HG02798 (cell line): ENCODE measurements around the gene SLC35B2.

ENCODE experiments used
- ATAC-seq: cut with Tn5 transposase; IDR thresholded peaks from one replicate; pipeline ENCODE4 v1.9.1; 2021; ENCODE audit warnings: mild to moderate bottlenecking; ENCODE audit not compliant: unreplicated experiment, poor library complexity

SLC35B2 gene

GRCh38 chr6:44257025-44257752 is at the start of gene SLC35B2:
Gene SLC35B2, minus strand, starts transcription at chr6:44257528. Its CDS starts 118 bp downstream, at chr6:44257410.
- peak; percentile 59 for ATAC-seq

DNA sequence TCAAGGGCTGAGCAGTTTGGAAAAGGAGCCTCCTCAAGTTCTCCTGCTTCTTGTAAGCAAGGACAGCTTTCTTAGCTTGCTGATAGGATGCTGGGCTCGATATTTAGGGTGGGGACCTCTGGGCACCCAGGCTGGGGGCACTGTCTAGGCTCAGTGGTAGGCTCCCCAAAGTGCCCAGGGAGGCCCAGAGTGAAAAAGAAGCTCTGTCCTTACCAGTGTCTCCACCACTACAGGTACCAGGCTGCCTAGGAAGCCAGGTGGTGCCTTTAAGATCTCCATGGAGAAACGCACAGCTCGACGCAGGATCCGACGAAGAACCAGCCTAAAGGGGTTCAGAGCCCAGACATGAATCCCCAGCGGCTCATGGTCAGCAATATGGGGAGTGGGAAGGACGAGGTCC is 49.4 kb upstream of the SLC35B2 start:
- ATAC-seq = no peak

DNA sequence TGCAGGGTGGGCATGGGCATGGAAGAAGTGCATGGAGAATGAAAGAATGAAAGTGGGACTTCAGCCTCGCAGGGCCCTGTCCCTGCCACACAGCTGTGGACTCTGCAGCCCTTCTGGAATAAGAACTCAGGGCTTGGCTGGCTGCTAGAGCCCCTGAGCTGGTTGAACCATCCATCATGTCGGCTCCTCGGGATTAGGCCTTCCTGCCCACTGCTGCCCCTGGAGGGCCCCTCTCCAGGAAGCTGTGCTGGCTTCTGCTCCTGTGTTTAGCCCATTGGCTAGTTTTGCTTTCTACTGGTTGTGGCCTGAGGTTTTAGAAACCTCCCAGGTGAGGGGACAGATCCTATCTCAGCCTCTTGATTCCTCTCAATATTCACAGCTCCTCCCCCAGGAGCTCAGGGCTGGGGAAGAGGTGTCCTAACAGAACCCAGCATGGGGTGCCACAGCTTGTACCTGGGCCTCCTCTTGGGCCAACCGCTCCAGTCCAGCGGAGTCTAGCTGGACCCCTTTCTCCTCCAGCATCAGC is 47.9 kb upstream of the SLC35B2 start:
- no peak for ATAC-seq

DNA sequence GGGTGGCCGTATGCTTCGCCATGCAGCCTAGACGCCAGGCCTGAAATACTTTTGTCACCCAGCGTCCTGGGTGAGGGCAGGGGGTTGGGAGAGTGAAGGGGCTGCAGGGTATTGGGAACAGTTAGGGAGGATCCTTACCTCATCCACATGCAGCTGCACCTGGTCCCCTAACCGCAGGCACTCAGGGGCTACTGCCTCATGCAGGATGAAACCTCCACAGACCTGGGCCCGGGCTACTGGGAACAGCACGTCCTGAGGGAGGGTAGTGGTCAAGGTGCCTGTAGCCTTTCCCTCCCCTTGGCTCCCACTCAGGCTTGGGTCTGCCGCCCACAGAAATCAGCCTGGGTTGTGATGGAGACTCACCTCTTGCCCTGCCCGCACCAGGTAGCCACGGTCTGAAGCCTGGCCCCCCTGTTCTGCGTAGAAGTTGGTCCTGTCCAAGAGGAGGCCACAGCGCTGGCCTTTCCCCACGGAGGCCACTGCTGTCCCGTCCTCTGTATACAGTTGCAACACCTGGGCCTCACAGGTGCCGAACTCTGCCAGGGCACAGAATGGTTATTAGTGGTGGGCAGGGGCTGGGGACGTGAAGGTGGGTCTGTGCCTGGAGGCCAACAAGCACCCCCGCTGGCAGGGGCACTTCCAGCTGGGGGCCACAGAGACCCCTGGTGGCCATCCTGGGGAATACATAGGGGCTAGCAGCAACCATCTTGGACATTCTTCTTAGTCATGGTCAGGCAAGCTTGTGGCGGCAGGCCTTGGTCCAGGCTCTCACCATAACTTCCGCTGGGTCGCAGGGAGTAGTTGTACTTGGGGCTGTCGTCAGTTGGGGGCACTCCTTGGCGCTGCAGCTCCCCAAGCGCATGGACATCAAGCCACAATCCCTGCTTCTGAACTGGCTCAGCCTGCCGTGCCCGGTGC is 47.2 kb upstream of the SLC35B2 start:
- peak; percentile 45 for ATAC-seq

DNA sequence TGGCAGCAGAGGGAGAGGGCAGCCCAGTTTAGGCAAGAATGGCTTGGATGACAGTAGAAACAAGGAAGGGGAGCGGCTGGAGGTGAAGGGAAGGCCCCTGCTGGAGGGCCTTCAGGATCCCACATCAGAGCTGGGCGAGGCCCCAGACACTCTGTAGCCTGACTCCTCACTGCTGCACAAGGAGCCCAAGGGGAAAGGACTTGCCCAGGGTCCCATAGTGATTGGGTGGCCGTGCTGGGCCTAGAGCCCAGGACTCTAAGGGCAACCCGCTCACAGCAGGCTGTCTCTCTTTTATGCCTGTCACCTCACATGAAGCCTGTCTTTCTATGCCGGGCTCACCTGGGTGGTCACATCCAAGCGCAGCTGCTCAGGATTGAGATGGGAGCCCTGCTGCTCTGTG is 46.5 kb upstream of the SLC35B2 start:
- ATAC-seq = no peak

- ATAC-seq = no peak
Observed at GRCh38 chr6:44302856-44303255, 45.5 kb upstream of the SLC35B2 start.

DNA sequence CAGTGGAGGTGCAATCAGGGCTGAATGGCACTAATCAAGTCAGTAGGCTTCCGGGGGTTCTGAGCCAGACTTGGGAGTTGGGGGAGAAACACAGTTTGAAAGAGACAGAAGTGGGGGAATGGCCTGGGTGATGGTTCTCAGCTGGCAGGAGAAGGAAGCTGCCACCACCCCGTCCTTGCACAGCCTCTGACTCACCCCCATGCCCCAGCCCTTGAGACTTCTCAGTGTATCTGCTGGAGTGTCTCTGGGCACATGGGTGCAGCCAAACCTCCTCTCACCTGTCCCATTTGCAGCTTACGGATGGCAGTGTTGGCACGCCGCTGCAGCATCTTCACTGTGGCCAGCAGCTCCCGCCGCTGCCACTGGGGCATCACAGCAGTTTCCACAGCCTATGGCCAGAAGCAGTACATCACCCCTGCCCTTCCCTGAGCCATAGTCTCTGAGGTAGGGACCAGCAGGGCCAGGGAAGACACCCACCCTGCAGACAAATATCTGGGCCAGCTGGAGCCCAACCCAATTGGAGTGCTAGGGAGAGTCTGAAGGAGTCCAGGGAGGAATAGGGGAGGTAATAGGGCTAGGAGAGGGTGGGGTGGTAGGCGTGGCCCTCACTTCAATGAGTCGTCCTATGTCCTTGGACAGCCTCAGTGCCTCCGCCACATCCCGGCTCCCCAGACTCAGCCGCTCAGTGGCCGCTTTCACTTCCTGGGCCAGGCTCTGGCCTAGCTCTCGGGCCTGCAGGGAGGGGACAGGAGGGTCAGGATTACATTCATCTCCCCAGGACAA is 44.6 kb upstream of the SLC35B2 start:
- ATAC-seq = no peak

DNA sequence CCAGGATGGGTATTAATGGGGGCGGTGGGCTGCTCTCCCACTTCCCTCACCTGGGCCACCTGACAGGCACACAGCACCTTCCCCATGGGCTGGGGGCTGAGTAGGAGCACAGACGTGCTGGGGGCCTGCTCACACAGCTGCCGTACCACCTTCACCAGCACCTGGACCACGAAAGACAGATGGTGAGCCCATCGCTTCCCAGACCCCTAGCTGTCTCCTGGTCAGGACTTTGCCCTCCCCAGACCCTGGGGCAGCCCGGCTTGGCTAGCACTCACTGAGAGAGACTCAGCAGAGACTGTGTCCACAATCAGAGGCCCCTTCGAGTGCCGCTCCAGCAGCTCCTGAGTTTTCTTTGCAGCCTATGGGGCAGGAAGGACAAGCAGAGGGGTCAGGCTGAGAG is 43.8 kb upstream of the SLC35B2 start:
- no peak for ATAC-seq

GRCh38 chr6:44300292-44300823 is 43.0 kb upstream of the SLC35B2 start:
- ATAC-seq = no peak

DNA sequence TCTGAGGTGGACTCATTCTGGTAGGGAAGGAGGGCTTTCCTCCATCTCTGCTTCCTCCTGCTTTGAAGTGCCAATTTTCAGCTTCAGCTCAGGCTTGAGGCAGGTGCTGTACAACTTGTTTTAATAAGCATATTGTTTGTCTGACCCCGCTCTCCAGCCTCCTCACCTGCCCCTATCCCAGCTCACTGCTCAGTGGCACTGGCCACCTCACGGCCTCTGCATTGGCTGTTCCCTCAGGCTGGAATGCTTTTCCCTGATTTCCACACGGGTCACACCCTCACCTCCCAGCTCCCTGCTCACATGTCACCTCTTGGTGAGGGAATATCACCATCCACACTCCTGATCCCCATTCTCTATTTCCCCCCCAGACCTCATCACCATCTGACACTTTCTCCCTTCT is 41.5 kb upstream of the SLC35B2 start:
- ATAC-seq = no peak

GRCh38 chr6:44298055-44298803 is 40.9 kb upstream of the SLC35B2 start:
- no peak for ATAC-seq

GRCh38 chr6:44297063-44298038 is 40.0 kb upstream of the SLC35B2 start:
- ATAC-seq = no peak

GRCh38 chr6:44294832-44295791 is 37.8 kb upstream of the SLC35B2 start:
- ATAC-seq = no peak

GRCh38 chr6:44292661-44293365 is 35.5 kb upstream of the SLC35B2 start:
- no peak for ATAC-seq

- ATAC-seq = no peak
Observed at GRCh38 chr6:44291841-44292240, 34.5 kb upstream of the SLC35B2 start.

GRCh38 chr6:44289726-44290260 is 32.5 kb upstream of the SLC35B2 start:
- ATAC-seq = no peak
